ENCODE data around the gene MPV17. TPM values are rescaled to one million over a fixed set of nuclear protein-coding genes. Genes with fewer than 3 reads are reported as not detected.

MPV17 gene
- total and polyA plus RNA-seq, 2 of the 13 experiments (the other 11 are each of a cell fraction or from before 2014, with no cell fraction given): 48.9 to 129 TPM

DNA sequence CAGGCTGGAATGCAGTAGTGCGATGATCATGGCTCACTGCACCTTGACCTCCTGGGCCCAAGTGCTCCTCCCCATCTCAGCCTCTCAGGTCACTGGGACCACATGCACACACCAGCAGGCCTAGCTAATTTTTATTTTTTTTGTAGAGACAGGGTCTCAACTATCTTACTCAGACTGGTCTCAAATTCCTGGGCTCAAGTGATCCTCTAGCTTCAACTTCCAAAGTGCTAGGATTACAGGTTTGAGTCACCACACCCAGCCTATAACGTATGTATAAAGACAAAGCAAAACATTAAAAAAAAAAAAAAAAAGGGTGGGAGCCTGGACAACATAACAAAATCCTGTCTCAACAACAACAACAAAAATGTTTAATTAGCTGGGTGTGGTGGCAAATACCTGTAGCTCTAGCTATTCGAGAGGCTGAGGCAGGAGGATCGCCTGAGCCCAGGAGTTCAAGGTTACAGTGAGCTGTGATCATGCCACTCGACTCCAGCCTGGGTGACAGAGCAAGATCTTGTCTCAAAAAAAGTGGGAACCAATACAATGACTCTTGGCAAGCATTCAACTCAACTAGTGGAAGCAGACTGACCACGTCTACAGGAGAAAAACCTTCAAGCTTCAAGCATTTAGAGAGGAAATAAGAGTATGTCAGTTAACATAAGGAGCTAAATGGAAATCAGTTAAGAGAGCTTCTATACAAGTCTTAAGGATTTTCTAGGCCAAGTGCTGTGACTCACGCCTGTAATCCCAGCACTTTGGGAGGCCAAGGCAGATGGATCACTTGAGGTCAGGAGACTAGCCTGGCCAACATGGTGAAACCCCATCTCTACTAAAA lies 31.1 kb upstream of the MPV17 start (continued):
- TF ChIP-seq PPARG (CRISPR knock-in tag; conservative IDR thresholded peaks at IDR 0.05): no peak; the same call in 1 of the 2 replicates
- no peak for TF ChIP-seq ZFP37 (CRISPR knock-in tag; IDR thresholded peaks at IDR 0.05; ENCODE audit: borderline replicate concordance)
- TF ChIP-seq, protein P1, sequence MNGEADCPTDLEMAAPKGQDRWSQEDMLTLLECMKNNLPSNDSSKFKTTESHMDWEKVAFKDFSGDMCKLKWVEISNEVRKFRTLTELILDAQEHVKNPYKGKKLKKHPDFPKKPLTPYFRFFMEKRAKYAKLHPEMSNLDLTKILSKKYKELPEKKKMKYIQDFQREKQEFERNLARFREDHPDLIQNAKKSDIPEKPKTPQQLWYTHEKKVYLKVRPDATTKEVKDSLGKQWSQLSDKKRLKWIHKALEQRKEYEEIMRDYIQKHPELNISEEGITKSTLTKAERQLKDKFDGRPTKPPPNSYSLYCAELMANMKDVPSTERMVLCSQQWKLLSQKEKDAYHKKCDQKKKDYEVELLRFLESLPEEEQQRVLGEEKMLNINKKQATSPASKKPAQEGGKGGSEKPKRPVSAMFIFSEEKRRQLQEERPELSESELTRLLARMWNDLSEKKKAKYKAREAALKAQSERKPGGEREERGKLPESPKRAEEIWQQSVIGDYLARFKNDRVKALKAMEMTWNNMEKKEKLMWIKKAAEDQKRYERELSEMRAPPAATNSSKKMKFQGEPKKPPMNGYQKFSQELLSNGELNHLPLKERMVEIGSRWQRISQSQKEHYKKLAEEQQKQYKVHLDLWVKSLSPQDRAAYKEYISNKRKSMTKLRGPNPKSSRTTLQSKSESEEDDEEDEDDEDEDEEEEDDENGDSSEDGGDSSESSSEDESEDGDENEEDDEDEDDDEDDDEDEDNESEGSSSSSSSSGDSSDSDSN (CRISPR knock-in tag; IDR thresholded peaks at IDR 0.05): peak; percentile 29; the same call in 1 of the 2 replicates
- no peak for TF ChIP-seq ZSCAN31 (CRISPR knock-in tag; IDR thresholded peaks at IDR 0.05; ENCODE audit: low read depth)
- TF ChIP-seq ZNF670 (CRISPR knock-in tag; IDR thresholded peaks at IDR 0.05; ENCODE audit: borderline replicate concordance): no peak
- no peak for TF ChIP-seq NR1H2 (CRISPR knock-in tag; IDR thresholded peaks at IDR 0.05; ENCODE audit: borderline replicate concordance, low read depth)
- TF ChIP-seq ZSCAN21 (CRISPR knock-in tag; IDR thresholded peaks at IDR 0.05; ENCODE audit: borderline replicate concordance): 0 out of 2 replicates have a peak, but pooled peaks have one; percentile 26
- peak; percentile 71 for TF ChIP-seq YEATS4 (CRISPR knock-in tag; IDR thresholded peaks at IDR 0.05; ENCODE audit: borderline replicate concordance)
- TF ChIP-seq, protein P2, sequence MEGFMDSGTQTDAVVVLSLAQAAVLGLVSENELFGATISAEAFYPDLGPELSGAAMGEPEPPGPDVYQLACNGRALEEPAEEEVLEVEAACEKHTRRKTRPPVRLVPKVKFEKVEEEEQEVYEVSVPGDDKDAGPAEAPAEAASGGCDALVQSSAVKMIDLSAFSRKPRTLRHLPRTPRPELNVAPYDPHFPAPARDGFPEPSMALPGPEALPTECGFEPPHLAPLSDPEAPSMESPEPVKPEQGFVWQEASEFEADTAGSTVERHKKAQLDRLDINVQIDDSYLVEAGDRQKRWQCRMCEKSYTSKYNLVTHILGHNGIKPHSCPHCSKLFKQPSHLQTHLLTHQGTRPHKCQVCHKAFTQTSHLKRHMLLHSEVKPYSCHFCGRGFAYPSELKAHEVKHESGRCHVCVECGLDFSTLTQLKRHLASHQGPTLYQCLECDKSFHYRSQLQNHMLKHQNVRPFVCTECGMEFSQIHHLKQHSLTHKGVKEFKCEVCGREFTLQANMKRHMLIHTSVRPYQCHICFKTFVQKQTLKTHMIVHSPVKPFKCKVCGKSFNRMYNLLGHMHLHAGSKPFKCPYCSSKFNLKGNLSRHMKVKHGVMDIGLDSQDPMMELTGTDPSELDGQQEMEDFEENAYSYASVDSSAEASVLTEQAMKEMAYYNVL (CRISPR knock-in tag; IDR thresholded peaks at IDR 0.05; ENCODE audit: borderline replicate concordance): no peak
- TF ChIP-seq ZNF776 (CRISPR knock-in tag; IDR thresholded peaks at IDR 0.05): no peak
- TF ChIP-seq EP300 (IDR thresholded peaks at IDR 0.05; ENCODE audit: low read depth in 2 of 2, low read length in 2 of 2): peak in 1 of 2 experiments; percentile 36; a peak in 1 of 4 replicates
- TF ChIP-seq EP300 (CRISPR knock-in tag; IDR thresholded peaks at IDR 0.05; ENCODE audit: borderline replicate concordance): no peak
- TF ChIP-seq CC2D1A (CRISPR knock-in tag; IDR thresholded peaks at IDR 0.05): peak; percentile 75; the same call in 1 of the 2 replicates
- TF ChIP-seq, protein P3, sequence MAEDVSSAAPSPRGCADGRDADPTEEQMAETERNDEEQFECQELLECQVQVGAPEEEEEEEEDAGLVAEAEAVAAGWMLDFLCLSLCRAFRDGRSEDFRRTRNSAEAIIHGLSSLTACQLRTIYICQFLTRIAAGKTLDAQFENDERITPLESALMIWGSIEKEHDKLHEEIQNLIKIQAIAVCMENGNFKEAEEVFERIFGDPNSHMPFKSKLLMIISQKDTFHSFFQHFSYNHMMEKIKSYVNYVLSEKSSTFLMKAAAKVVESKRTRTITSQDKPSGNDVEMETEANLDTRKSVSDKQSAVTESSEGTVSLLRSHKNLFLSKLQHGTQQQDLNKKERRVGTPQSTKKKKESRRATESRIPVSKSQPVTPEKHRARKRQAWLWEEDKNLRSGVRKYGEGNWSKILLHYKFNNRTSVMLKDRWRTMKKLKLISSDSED (CRISPR knock-in tag; IDR thresholded peaks at IDR 0.05): no peak
- TF ChIP-seq MEF2D (CRISPR knock-in tag; IDR thresholded peaks at IDR 0.05): no peak
- TF ChIP-seq TBX2 (CRISPR knock-in tag; IDR thresholded peaks at IDR 0.05; ENCODE audit: borderline replicate concordance): peak; percentile 68; the same call in 1 of the 2 replicates
- TF ChIP-seq DNMT3B (CRISPR knock-in tag; conservative IDR thresholded peaks at IDR 0.05): no peak
- TF ChIP-seq KDM5A (IDR thresholded peaks at IDR 0.05; ENCODE audit: borderline replicate concordance, low read length): no peak; the same call in 1 of the 2 replicates
- peak; percentile 26; the same call in 1 of the 2 replicates for TF ChIP-seq HDAC2 (CRISPR knock-in tag; IDR thresholded peaks at IDR 0.05)
- peak; percentile 100 for TF ChIP-seq SP5 (CRISPR knock-in tag; IDR thresholded peaks at IDR 0.05; ENCODE audit: borderline replicate concordance, low read depth)
- no peak for TF ChIP-seq POLR2A (IDR thresholded peaks at IDR 0.05; ENCODE audit: insufficient read depth in 1 of 2, low read depth in 2 of 2, low read length in 2 of 2)
- TF ChIP-seq, protein P4, sequence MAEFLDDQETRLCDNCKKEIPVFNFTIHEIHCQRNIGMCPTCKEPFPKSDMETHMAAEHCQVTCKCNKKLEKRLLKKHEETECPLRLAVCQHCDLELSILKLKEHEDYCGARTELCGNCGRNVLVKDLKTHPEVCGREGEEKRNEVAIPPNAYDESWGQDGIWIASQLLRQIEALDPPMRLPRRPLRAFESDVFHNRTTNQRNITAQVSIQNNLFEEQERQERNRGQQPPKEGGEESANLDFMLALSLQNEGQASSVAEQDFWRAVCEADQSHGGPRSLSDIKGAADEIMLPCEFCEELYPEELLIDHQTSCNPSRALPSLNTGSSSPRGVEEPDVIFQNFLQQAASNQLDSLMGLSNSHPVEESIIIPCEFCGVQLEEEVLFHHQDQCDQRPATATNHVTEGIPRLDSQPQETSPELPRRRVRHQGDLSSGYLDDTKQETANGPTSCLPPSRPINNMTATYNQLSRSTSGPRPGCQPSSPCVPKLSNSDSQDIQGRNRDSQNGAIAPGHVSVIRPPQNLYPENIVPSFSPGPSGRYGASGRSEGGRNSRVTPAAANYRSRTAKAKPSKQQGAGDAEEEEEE (CRISPR knock-in tag; IDR thresholded peaks at IDR 0.05; ENCODE audit: borderline replicate concordance): no peak

Data from HepG2 (cell line).